ENCODE results near the gene ZFP91.

DNA sequence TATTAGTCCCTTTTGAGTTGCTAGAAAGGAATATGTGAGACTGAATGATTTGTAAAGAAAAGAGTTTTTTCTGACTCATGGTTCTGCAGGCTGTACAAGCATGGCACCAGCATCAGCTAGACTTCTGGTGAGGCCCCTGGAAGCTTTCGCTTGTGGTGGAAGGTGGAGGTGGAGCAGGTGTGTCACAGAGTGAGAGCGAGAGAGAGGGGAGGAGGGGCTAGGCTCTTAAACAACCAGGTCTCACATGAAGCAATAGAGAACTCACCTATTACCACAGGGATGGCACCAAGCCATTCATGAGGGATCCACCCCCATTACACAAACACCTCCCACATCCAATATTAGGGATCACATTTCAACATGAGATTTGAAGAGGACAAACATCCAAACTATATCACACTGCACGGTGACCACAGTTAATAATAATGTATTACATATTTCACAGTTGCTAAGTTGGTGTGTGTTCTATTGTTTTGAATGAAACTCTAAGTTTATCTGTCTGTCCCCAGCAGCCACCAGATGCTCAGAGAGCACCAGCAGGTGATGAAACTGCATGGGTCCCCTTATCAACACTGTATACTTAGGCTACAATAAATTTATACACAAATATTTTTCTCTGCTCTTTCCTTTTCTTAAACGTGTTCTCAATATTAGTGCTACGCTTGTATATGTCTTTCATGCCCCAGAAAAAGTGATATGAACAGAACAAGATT is 14.1 kb downstream of the ZFP91 start:
- no peak for TF ChIP-seq EZH2 (IDR thresholded peaks at IDR 0.05; ENCODE audit: insufficient read depth, poor library complexity, severe bottlenecking)
- TF ChIP-seq EZH2phosphoT487 (IDR thresholded peaks at IDR 0.05; ENCODE audit: insufficient read depth, low read depth), result no peak

Data from GM23248 (cell line).